ENCODE measurements around the gene ICOS.
"Not testable (repeated sequence)": the region's sequence is repeated elsewhere in the genome, so short reads cannot be mapped to it uniquely, and the experiment has no call there.

Gene ICOS

DNA sequence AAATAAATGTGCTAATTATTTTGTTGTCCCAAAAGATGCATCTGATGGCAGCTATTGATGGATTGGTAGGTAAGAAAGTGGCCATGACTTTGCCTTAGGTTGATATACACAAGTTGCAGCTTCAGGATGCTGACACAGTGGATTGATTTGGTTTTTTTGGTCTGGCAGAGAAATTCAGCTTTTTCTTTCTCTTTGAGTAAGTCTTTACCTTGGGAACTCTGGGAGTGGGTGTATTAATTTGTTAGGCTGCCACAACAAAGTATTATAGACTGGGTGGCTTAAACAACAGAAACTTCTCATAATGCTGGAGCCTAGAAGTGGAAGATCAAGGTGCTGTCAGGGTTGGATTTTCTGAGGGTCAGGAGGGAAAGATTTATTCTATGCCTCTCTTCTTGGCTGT, 19.8 kb upstream of the ICOS start:
- no peak for DNase-seq (ENCODE audit: extremely low read depth in 1 of 2, low read depth in 1 of 2)

DNA sequence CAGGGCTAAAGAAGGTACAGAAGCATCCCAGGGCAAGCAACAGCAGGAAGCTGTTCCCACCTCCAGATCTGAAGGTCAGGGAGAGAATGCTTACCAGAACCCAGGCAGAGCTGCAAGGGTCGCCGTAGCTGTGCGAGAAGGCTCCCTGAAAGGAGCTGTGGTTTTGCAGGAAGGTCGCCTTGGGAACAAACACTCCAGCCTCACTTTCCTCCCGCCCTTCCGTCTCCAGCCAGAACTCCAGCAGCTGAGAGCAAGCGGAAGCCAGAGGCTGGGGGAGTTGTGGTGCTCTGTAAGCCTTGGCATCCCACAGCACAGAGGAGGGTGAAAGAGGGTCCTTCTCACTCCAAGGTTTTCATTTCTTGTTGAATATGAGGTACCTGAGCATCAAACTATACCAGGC, 18.3 kb upstream of the ICOS start:
- DNase-seq (ENCODE audit: extremely low read depth in 1 of 2, low read depth in 1 of 2) = no peak

DNA sequence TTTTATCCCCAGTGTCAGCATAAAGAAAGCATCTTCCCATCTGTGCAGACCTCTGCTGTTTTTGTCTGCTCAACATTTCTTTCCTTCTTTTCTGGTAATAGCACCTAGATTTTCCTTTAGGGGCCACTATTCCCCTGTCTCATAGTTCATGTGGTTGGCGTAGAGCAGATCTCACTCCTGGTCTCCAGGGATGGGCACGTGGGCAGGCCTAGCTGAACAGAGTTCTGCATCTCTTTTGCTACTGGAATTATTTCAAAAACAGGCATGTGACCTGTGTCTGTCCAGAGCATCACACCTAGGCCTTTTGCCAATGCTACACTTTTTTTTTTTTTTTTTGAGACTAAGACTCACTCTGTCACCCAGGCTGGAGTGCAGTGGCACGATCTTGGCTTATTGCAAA, 17.7 kb upstream of the ICOS start:
- no peak for DNase-seq (ENCODE audit: extremely low read depth in 1 of 2, low read depth in 1 of 2)

DNA sequence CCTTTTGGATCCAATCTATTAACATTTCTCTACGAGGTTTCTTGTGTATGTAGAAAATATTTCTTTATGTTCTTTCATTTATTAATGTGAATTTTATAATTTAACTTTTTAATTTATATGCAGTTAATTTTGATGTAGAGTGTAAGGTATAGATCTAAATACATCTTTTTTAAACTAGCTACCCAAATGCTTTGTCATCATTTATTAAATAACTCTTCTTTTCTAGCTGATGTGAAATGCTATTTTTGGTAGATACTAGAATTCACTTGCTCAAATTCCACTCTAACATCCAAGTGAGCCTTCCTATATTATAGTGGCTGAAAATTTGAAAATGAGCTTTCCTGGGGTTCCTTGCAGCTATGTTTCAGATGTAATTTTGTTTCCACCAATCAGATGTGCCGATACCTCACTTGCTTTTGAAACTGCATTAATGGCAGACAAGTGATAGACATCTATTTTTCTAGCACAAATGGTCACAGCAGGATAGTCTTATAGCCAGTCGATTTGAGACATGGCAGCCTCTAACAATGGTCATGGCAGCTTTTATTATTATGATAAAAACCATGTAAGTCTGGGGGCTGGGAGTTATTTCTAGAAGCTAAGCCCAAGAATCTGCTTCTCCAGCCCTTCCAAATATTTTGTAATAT, 10.9 kb upstream of the ICOS start:
- DNase-seq (ENCODE audit: extremely low read depth in 1 of 2, low read depth in 1 of 2) = no peak

DNA sequence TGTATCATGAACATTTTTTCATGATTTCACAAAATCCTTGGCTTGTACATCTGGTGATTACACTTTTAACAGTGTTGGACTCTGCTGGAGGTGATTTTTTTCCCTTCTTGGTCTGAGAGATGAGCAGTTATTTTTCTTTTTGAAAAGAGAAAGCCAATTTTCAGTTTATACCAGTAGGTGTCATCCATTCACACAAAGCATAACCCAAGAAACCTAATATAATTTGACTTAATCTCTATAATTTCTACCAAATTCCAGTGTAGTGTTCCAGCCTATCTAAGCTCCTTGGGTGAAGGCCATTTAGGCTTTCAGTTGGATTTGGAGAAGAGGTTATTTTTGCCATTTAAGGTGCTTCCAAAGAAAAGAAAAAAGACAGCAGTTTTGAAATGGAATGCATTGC, 7.7 kb upstream of the ICOS start:
- DNase-seq (ENCODE audit: extremely low read depth in 1 of 2, low read depth in 1 of 2) = no peak

DNA sequence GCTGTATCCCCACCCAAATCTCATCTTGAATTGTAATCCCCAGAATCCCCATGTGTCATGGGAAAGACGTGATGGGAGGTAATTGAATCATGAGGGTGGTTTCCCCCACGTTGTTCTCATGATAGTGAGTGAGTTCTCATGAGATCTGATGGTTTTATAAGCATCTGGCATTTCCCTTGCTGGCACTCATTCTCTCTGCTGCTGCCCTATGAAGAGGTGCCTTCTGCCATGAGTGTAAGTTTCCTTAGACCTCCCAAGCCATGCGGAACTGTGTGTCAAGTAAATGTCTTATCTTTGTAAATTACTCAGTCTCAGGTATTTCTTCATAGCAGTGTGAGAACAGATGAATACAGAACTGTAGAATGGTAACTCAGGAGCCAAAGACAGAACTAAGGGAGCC, 5.3 kb upstream of the ICOS start:
- DNase-seq (ENCODE audit: extremely low read depth in 1 of 2, low read depth in 1 of 2) = not testable (repeated sequence)

DNA sequence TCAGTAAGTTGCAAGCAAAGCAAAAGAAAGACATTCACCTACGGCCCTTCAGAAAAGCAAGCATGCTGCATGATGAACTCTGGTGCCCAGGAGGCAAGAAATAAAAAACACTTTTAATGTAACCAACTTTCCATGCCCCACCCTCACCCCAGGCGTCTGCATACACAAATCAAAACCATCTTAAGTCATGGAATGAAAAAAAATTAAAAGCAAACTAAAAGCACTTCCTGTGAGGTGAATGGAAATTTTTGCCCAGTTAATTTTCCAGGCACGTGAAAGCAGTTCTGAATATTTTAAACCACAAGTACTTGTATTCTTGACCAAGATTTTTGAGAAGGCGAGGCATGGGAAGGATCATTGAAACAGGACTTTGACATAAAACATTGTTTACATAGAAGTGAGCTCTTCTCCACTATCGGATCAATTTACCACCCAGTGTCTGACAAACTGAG, 2.5 kb upstream of the ICOS start:
- peak in 1 of 2 donors; percentile 49 for DNase-seq (ENCODE audit: extremely low read depth in 1 of 2, low read depth in 1 of 2)

DNA sequence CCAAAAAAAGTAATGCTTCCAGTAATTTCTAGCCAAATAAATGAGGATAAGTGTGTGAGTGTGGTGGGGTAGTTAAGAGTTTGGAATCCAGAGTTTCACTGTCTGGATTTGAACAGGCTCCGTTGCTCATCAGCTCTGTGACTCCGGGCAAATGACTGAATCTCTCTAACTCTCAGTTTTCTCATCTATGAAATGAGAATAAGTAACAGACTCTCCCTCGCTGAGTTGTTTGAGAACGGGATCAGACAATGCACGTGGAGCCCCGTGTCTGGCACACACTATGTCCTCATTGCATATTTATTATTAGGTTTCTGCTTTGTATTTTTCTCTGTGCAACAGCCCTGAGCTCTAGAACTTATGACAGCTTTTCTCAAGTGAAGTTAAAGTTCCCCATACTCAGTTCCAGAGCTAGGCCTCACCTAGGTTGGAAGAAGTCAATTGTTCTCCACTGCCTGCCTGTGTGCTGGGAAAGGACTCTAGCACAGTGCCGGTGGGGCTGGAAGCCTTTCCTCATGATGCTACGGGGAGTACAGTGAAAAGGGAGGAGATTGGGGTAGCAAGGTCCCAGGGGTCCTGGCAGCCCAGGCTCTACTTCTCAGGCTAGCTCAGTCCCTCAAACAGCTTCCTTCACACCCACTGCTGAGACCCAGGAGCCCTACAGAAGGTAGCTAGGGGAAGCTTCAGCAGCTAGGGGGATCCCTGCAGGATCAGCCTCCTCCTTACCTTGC, 1.7 kb upstream of the ICOS start:
- no peak for DNase-seq (ENCODE audit: extremely low read depth in 1 of 2, low read depth in 1 of 2)

DNA sequence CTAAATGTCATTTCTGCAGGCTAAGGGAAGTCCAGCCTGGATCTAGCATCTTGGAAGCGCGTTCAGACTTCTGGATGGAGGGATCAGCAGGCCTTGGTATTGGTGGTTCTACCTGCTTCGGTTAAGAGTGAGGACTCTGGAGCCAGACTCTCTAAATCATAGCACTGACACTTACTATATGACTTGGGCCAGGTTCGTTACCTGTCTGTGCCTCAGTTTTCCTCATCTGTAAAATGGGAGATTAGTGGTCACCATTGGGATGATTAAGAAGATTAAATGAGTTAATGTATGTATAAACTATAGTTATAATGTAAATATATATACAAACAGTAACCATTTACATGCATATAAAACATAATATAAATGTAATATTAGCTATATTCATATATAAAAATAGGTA, 995 bp upstream of the ICOS start:
- no peak for DNase-seq (ENCODE audit: extremely low read depth in 1 of 2, low read depth in 1 of 2)

DNA sequence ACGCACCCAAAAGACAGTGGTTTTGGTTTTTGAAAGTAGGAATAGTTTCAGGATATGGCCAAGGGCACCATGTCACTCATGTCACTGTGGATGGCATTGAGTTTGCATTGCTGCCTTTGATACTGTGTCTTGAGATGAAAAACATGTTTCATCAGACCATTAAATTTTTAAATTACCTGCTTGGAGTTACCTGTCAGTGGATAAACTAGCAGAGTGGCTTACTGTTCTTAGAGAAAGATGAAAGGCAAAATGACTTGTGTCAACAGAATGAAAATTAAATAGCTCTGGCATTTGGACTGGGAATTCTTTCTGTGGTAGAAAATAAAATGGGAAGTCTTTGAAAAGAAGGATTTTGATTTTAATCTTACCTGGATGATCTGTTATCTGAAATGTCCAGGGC, 386 bp downstream of the ICOS start:
- DNase-seq (ENCODE audit: extremely low read depth in 1 of 2, low read depth in 1 of 2) = no peak

DNA sequence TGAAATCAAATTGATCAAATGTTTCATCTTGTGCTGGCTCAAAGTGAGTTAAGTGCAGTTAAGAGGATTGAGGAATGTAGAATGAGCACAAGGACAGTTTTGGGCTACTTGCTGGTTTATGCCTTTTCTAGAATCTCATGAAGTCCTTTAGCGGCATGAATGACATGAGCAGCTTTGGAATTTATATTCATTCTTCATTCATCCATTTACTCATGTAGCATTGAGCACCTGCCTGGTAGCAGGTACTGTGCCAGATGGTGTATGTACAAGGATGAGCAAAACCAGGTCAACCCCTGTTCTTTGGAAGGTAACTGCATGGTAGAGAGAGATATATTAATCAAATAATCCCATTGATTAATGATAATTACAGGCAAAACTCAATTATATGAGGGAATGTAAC, 1.2 kb downstream of the ICOS start:
- DNase-seq (ENCODE audit: extremely low read depth in 1 of 2, low read depth in 1 of 2) = no peak

DNA sequence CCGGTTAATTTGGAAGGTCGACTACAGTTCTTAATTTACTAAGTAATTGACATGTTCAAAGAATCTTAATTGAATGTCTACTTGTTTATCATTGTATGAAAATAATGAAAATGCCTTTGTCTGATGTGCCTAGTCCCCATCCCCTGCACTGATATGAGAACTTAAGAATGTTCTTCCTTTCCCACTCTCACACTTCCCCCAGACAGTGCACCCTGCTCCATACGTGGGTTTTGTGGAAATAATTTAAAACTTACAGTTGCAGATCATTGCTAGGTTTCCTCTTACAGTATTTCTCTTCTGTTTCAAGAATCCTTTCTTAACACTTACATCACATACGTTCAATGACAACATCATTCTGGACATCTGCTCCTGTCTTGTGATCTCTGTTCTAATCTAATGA, 3.5 kb downstream of the ICOS start:
- no peak for DNase-seq (ENCODE audit: extremely low read depth in 1 of 2, low read depth in 1 of 2)

DNA sequence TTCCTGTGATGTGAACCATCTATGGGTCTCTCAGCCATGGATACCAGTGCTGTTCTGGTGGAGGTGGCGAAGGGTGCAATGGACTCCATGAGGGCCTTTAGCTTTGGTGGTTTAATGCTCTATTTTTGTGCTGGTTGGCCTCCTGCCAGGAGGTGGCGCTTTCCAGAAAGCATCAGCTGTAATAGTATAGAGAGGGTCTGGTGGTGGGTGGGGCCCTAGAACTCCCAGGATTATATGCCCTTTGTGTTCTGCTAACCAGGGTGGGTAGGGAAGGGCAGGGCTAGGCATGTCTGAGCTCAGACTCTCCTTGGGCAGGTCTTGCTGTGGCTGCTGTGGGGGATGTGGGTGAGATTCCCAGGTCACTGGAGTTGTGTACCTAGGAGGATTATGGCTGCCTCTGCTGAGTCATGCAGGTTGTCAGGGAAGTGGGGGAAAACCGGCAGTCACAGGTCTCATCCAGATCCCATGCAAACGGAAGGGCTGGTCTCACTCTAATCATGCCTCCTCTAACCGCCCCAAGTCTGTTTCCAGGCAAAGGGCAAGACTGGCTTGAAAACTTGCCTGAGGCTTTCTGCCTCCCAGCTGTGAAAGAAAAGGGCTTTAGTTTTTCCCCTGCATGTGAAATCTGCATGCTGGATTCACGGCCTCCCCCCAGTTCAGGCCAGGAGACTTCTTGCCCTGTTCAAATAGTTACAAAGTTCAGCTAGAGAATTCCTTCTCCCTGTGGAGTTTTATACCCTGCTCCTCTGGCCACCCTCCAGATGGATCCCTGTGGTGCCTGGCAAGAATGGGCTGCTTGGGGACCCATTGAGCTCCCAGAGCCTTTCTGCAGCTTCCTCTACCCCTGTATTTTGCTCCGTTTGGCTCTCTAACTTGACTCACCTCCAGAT, 7.2 kb downstream of the ICOS start:
- not testable (repeated sequence) for DNase-seq (ENCODE audit: extremely low read depth in 1 of 2, low read depth in 1 of 2)

DNA sequence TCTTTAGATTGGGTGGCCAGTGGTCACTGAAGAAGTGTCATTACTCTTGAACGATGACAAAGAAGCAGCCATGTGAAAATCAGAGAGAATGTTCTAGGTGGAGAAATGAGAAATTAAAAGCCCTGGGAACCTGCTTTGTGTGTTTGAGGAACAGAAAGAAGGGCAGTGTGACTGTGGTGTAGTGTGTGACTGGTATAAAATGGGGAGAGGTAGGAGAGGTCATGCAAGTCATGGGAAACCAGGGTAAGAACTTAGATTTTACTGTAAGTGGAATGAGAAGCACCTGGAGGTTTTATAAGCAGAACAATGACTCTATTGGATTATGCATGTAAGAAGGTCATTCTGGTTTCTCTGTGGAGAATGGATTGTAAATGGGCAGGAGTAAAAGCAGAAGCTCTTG, 12.2 kb downstream of the ICOS start:
- no peak for DNase-seq (ENCODE audit: extremely low read depth in 1 of 2, low read depth in 1 of 2)

DNA sequence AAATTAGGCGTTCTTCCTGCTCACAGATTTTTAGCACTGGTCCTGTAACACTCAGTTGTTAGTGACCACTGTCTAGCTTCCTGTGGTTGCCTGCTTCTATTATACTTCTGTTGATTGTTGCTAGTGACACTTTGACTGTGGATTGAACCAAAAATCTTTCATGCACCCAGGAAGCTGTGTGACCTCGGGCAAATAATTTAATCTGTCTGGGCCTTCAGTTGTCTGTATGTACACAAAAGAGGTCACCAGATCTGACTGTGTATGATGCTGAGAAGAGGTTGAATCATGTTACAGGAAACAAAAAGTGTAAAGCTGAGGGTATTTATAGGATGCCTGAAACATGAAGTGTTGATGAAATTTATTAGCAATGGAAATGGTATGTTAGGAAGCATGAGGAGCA, 12.7 kb downstream of the ICOS start:
- no peak for DNase-seq (ENCODE audit: extremely low read depth in 1 of 2, low read depth in 1 of 2)

DNA sequence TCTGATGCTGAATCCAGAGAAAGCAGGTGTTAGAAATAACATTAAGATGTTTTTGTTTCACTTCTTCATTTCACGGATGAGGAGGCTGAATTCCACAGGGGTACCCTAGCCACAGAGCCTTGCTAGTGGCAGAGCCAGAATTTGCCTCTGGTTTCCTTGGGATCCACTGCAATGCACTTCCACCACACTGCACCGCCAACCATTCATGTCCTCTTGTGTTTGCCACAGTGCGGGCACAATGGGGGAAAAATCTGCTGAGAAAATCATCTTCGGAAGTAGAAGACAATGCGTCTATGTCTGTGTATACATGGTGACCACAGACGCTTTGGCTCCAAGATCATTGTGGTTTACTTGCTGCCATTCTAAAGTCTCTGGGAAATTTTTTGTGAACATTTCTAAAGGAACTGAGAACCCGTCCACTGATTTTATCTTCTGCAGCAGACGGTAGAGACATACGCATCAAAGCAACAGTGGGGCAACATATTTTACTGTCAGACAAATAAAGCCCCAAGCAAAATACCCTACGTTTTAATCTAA, 14.9 kb downstream of the ICOS start:
- no peak for DNase-seq (ENCODE audit: extremely low read depth in 1 of 2, low read depth in 1 of 2)

DNA sequence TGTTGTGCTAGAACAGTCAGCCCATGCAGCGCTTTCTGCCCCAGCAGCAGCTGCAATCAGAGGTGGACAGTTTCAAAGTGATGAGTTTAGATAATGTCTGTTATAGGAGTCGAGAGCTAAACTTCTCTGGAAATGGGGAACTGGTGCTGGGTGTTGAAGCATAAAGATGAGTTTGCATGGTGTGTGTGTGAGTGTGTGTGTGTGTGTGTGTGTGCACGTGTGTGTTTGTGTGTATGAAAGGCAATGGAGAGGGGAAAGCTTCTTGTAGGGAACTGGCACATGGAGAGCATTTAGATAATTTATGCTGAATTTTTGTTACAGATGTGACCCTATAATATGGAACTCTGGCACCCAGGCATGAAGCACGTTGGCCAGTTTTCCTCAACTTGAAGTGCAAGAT, 22.7 kb downstream of the ICOS start:
- no peak for DNase-seq (ENCODE audit: extremely low read depth in 1 of 2, low read depth in 1 of 2)

DNA sequence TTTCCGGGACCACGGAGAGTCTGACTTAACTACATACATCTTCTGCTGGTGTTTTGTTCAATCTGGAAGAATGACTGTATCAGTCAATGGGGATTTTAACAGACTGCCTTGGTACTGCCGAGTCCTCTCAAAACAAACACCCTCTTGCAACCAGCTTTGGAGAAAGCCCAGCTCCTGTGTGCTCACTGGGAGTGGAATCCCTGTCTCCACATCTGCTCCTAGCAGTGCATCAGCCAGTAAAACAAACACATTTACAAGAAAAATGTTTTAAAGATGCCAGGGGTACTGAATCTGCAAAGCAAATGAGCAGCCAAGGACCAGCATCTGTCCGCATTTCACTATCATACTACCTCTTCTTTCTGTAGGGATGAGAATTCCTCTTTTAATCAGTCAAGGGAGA, 23.1 kb downstream of the ICOS start:
- DNase-seq (ENCODE audit: extremely low read depth in 1 of 2, low read depth in 1 of 2) = no peak

DNA sequence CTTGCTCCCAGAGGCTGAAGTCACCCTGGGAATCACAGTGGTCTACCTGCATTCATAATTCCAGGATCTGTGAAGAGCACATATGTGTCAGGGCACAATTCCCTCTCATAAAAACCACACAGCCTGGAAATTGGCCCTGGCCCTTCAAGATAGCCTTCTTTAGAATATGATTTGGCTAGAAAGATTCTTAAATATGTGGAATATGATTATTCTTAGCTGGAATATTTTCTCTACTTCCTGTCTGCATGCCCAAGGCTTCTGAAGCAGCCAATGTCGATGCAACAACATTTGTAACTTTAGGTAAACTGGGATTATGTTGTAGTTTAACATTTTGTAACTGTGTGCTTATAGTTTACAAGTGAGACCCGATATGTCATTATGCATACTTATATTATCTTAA, 24.2 kb downstream of the ICOS start:
- DNase-seq (ENCODE audit: extremely low read depth in 1 of 2, low read depth in 1 of 2) = no peak

DNA sequence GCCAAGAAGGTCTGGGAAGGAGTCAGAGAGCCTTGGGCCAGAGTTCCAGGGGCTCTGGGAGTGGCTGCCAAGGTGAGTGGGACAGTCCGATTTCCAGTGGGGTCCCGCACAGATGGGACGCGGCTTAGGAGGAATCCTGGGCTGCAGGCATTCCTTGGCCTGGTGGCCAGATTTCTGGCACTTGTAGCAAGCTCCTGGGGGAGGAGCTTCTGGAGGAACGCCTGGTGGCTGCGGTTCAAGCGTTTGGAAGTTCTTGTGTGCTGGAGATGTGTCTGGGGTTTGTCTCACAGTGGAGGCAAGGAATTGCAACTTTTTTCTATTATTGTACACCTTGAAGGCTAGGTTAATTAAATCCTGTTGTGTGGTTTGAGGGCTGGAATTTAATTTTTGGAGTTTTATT, 28.6 kb downstream of the ICOS start:
- not testable (repeated sequence) for DNase-seq (ENCODE audit: extremely low read depth in 1 of 2, low read depth in 1 of 2)

DNA sequence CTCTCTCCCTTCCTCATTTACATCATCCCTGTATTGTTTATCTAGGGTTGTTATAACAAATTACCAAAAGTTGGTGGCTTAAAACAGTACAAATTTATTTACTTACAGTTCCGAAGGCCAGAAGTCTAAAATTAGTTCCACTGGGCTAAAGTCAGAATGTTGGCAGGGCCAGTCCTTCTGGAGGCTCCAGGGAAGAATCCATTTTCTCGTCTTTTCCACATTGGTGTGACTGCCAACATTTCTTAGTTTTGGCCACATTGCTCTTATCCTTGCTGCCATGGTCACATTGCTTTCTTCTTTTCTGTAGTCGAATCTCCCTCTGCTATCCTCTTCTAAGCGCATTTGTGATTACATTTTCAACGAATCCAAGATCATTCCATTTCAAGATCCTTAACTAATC, 34.7 kb downstream of the ICOS start:
- DNase-seq (ENCODE audit: extremely low read depth in 1 of 2, low read depth in 1 of 2) = no peak

DNA sequence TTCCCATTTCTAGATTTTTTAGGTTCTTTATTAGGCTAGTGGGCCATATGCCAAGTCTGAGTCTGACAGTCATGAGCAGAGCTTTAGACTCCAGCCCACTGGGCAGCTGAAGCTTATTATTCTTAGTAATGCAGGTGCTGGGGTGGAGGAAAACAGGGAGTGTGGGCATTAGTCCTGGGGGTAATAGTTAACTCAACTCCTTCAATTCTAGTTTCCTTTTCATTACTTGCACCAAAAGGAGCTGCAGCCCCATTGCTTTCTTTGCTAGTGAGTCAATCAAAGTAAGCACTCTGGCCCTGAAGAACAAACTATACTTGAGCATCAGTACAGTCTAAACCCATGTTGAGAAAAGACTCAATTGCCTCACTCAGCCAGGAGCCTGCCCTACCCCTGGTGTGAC, 35.5 kb downstream of the ICOS start:
- no peak for DNase-seq (ENCODE audit: extremely low read depth in 1 of 2, low read depth in 1 of 2)
